ENCODE results near the gene C4orf50. TPM values are rescaled to one million over a fixed set of nuclear protein-coding genes. Genes with fewer than 3 reads are reported as not detected.

C4orf50 gene
- total RNA-seq, 2 experiments from 2014 or later: not detected

DNA sequence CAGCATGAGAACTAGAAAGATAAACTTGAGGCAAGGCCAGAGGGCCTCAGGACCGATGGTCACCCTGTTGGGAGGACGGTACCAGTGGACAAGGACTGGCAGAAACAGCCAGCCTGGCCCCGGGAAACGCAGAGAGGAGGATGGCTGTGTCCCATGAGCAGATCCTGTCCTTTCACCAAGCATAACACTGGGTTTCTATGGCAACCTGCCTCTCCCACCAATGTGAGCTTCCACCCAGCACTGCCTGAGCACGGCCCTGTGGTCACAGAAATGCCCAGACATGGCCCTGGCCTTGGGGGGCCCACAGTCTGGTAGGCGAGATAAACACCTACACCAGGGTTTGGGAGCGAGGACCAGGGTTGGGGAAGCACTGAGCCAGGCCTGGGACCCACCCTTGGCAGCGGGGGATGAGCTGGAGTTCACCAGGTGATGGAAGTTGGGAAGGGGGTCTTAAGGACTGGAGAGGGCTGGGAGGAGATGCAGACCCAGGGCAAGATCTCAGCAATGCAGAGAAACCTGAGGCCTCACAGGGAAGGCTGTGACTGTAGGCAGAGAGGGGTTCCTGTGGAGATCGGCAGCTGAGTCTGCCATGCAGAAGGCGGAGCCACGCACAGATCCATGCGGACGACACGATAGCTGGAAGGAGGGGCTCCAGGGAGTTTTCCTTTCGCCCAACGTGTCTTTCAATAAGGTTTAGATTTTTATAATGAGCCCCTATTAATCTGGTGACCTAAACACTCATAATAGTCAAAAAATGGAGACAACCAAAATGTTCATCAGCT is 92.6 kb downstream of the C4orf50 start:
- Mint-ChIP-seq H3K27ac (no peak overlapping the region), H3K36me3 (no peaks in the 10 kb centered on the region), H3K4me1 (no peaks in the 10 kb centered on the region), H3K9me3 (no peaks in the 10 kb centered on the region), H3K4me3 (no peak overlapping the region), H3K27me3 (peaks cover 10% of the 10 kb centered on the region)
- DNase-seq: no peak

GRCh38 chr4:5924461-5925125 is 93.6 kb downstream of the C4orf50 start:
- Mint-ChIP-seq H3K27ac (no peak overlapping the region), H3K36me3 (no peaks in the 10 kb centered on the region), H3K4me1 (no peaks in the 10 kb centered on the region), H3K27me3 (peaks cover 10% of the 10 kb centered on the region), H3K4me3 (no peak overlapping the region), H3K9me3 (no peaks in the 10 kb centered on the region)
- no peak for DNase-seq

DNA sequence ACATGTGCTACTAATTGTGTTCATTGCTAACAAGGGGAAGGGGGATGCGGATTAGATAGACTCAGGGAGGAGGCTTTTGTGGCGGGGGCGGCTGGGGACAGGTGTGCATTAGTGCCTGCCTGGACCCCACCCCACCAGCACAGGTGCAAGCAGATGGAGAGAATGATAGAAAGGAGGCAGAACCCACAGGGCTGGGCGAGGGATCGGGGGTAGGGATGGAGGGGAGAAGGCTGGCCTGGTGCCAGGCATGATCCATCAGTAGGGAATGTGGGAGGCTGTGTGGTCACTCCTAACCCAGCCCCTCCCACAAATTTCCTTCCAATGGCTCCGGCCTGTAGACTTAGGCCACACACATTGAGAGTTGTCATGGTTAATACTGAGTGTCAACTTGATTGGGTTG is 94.9 kb downstream of the C4orf50 start:
- no peaks in the 10 kb centered on the region for H3K4me1 Mint-ChIP-seq
- no peaks in the 10 kb centered on the region for H3K36me3 Mint-ChIP-seq
- DNase-seq: no peak
- no peak overlapping the region for H3K27ac Mint-ChIP-seq
- H3K27me3 Mint-ChIP-seq: peaks cover 13% of the 10 kb centered on the region
- H3K9me3 Mint-ChIP-seq: no peaks in the 10 kb centered on the region
- H3K4me3 Mint-ChIP-seq: no peak overlapping the region

DNA sequence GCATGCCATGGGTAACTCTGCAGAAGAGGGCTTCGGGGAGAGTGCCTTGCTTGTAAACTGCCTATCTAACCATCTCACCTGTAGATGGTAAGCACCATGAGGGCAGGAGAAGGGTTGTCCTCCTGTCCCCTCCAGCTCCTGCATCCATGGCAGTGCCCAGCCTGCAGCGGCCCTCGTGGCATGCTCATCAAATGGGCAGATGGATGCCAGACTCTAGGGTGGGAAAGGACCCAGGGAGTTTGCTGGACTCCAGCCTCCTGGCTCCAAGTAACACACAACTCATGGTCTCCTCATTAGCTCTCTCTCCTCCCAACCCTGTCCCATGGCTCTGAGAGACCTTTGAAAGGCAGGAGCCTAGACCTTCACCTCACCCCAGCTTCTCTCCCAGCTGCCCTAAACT is 95.7 kb downstream of the C4orf50 start:
- Mint-ChIP-seq H3K4me1 (no peaks in the 10 kb centered on the region), H3K36me3 (no peaks in the 10 kb centered on the region), H3K27me3 (peaks cover 13% of the 10 kb centered on the region), H3K27ac (no peak overlapping the region), H3K9me3 (no peaks in the 10 kb centered on the region), H3K4me3 (no peak overlapping the region)
- no peak for DNase-seq

- no peaks in the 10 kb centered on the region for H3K9me3 Mint-ChIP-seq
- H3K4me1 Mint-ChIP-seq: no peaks in the 10 kb centered on the region
- H3K36me3 Mint-ChIP-seq: no peaks in the 10 kb centered on the region
- H3K27ac Mint-ChIP-seq: no peak overlapping the region
- no peak overlapping the region for H3K4me3 Mint-ChIP-seq
- DNase-seq: no peak
- H3K27me3 Mint-ChIP-seq: peaks cover 13% of the 10 kb centered on the region
These were observed 96.2 kb downstream of the C4orf50 start for GRCh38 chr4:5921981-5922380.

DNA sequence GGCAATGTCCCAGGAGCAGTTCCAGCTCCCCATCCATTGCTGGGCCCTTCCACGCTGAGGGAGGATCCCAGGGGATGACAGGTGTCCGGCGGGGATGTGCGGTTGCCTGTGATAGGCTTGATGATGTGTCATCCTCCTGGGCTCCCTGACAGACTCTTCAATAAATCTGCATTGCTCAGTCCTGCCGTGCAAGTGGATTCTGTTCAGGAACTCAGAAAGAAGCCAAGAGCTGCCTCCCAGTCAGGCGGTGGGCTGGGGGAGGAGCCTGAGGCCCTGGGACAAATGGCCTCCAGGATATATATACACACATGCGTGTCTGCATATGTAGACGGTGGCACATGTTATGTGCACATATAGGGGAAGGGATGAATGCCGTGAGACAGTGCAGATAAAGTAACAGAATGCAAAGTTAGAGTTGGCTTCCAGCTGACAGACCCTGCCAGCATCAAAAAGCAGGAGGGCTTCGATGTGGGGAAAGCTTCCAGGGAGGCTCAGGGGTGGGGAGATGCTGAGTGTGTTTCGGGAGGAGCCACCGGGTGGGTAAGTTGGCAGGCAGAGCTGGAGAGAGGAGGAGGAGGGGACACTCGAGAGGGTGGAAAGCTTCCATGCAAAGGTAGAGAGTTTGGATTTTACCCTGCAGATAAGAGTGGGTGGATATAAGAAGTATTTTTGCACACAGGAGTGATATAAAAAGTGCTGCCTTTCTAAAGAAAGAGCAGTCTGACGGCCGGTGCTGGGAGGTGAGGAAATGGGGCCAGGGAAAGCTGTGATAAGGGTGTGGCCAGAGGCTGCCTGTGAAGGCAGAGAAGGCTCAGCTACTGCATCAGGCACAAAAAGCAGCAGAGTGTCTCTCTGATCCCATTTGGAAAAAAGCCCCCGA is 96.9 kb downstream of the C4orf50 start:
- H3K27me3 Mint-ChIP-seq: peaks cover 13% of the 10 kb centered on the region

DNA sequence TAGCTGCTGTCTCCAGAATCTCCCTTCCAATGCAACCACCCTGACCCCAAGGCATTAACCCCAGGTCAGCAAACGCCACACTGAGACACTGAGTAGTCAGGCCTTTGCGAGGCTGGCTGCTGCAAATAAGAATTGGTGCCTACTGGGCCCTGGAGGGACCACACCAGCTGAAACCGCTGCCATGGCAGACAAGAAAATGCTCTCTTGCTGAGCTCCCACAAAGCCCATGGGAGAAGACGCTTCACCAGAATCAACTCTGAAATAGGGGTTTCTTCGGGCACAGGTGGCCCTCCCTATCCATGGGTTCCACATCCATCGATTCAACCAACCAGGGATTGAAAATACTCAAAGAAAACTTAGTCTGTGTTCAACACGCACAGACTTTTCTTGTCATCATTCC is 98.7 kb downstream of the C4orf50 start:
- DNase-seq: no peak
- Mint-ChIP-seq H3K9me3 (no peaks in the 10 kb centered on the region), H3K4me1 (no peaks in the 10 kb centered on the region), H3K27ac (no peak overlapping the region), H3K4me3 (no peak overlapping the region), H3K27me3 (peaks cover 11% of the 10 kb centered on the region), H3K36me3 (no peaks in the 10 kb centered on the region)

More for the DNA sequence above, 96.9 kb downstream of the C4orf50 start:
- no peaks in the 10 kb centered on the region for H3K4me1 Mint-ChIP-seq
- no peak overlapping the region for H3K27ac Mint-ChIP-seq
- no peaks in the 10 kb centered on the region for H3K9me3 Mint-ChIP-seq
- H3K36me3 Mint-ChIP-seq: no peaks in the 10 kb centered on the region
- DNase-seq: no peak
- H3K4me3 Mint-ChIP-seq: no peak overlapping the region

GRCh38 chr4:5919044-5919443 is 99.2 kb downstream of the C4orf50 start:
- H3K9me3 Mint-ChIP-seq: no peaks in the 10 kb centered on the region
- no peak for DNase-seq
- no peak overlapping the region for H3K4me3 Mint-ChIP-seq
- H3K27ac Mint-ChIP-seq: no peak overlapping the region
- H3K36me3 Mint-ChIP-seq: no peaks in the 10 kb centered on the region
- no peaks in the 10 kb centered on the region for H3K4me1 Mint-ChIP-seq
- peaks cover 10% of the 10 kb centered on the region for H3K27me3 Mint-ChIP-seq

DNA sequence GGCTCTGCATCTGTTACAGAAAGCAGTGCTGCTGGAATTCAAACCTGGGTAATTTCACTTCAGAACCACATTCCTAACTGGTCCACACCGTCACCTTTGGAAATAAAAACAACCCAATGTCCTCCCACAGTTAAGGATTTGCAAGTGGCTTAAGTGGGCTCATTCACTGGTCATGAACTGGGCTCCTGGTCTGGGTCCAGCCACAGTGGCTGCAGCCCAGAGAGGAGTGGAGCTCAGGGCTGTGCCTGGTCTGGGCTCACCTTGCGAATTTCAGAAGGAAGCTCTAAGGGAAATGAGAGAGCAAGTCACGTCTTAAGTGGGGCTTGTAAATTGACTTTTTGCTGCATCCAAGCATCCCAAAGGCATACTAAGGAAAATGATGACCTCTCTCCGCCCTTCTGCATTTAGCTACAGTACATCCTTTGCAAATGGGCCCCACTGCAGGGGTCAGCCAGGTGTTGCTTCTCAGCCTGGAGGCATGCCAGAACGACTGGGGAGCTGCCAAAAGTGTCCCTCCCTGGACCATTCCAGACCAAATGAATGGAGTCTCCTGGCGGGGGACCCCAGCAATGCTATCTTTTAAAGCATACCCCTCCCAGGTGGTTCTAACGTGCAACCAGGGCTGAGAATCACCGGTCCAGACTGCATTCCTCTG is 99.8 kb downstream of the C4orf50 start:
- Mint-ChIP-seq H3K27me3 (peaks cover 8% of the 10 kb centered on the region), H3K4me1 (no peaks in the 10 kb centered on the region), H3K36me3 (no peaks in the 10 kb centered on the region), H3K27ac (no peak overlapping the region), H3K9me3 (no peaks in the 10 kb centered on the region), H3K4me3 (no peak overlapping the region)
- DNase-seq: no peak

- no peak for DNase-seq
- no peaks in the 10 kb centered on the region for H3K9me3 Mint-ChIP-seq
- H3K27me3 Mint-ChIP-seq: peaks cover 4% of the 10 kb centered on the region
- H3K27ac Mint-ChIP-seq: no peak overlapping the region
- no peak overlapping the region for H3K4me3 Mint-ChIP-seq
- H3K4me1 Mint-ChIP-seq: no peaks in the 10 kb centered on the region
- no peaks in the 10 kb centered on the region for H3K36me3 Mint-ChIP-seq
These were observed 100.6 kb downstream of the C4orf50 start for GRCh38 chr4:5917672-5918071.

DNA sequence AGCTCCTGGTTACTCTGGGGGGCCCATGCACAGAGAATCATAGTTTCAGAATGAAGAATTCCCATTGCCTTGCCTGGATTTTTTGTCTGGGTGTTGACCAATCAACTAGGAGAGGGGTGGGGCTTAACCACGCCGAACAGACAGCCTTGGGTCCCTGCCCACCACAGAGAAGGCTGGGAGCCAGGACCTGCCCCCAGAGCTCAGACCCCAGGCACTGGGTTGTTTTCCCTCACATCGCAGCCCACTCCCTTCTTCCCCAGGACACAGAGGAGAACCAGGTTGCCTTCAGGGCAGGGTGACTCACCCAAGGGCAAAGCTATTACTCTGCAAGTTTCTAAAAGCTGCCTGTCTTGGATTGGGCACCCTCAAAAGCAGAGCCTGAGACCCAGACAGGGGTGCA is 102.0 kb downstream of the C4orf50 start:
- Mint-ChIP-seq H3K4me1 (no peaks in the 10 kb centered on the region), H3K36me3 (no peaks in the 10 kb centered on the region), H3K4me3 (no peak overlapping the region), H3K27me3 (peaks cover 4% of the 10 kb centered on the region), H3K9me3 (no peaks in the 10 kb centered on the region), H3K27ac (no peak overlapping the region)
- no peak for DNase-seq

DNA sequence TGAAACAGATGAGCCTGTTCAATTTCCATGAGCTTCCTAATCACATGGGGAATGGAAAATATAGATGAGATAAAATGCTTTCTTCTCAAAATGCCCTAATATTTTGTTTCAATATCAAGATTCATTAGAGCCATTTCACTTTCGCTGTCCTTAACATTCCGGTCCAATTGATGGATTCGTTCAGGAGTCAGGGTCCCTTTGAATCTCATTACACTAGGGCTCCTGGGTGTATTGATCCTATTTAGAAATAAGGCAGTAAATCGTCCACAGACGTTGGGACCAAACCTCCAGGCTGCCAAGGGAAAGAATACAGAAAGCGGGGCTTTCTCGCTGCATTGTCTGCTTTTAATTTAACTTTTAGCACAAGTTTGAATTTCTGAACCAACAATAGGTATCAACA is 104.8 kb downstream of the C4orf50 start:
- no peak for DNase-seq
- peaks cover 9% of the 10 kb centered on the region for H3K9me3 Mint-ChIP-seq
- no peaks in the 10 kb centered on the region for H3K36me3 Mint-ChIP-seq
- peaks cover 5% of the 10 kb centered on the region for H3K27me3 Mint-ChIP-seq
- H3K4me3 Mint-ChIP-seq: no peak overlapping the region
- no peaks in the 10 kb centered on the region for H3K4me1 Mint-ChIP-seq
- no peak overlapping the region for H3K27ac Mint-ChIP-seq

GRCh38 chr4:5912614-5913019 is 105.6 kb downstream of the C4orf50 start:
- Mint-ChIP-seq H3K36me3 (no peaks in the 10 kb centered on the region), H3K4me3 (no peak overlapping the region), H3K27ac (no peak overlapping the region), H3K27me3 (peaks cover 5% of the 10 kb centered on the region), H3K9me3 (peaks cover 16% of the 10 kb centered on the region), H3K4me1 (no peaks in the 10 kb centered on the region)
- DNase-seq: no peak

GRCh38 chr4:5908876-5909427 is 109.3 kb downstream of the C4orf50 start:
- Mint-ChIP-seq H3K27ac (no peak overlapping the region), H3K4me1 (no peaks in the 10 kb centered on the region), H3K36me3 (no peaks in the 10 kb centered on the region)

More at GRCh38 chr4:5908876-5909427, 109.3 kb downstream of the C4orf50 start:
- H3K4me3 Mint-ChIP-seq: no peak overlapping the region
- no peak for DNase-seq
- H3K27me3 Mint-ChIP-seq: peaks cover 15% of the 10 kb centered on the region
- H3K9me3 Mint-ChIP-seq: peaks cover 23% of the 10 kb centered on the region
